KMS-11 (cell line): ENCODE data around the gene RPRD2.

ENCODE experiments used
- H2AFZ ChIP-seq: fragments of 200-600 bp; sonication (generic); 2 replicates; pipeline ENCODE4 v1.6.1; 2016; ENCODE audit warnings: antibody characterized with exemption, mixed run types, low read depth
- H3K27ac ChIP-seq: fragments of 200-600 bp; sonication (generic); 2 replicates; pipeline ENCODE4 v1.6.1; 2016; ENCODE audit warnings: mild to moderate bottlenecking, mixed run types
- H3K27me3 ChIP-seq: fragments of 200-600 bp; sonication (generic); 2 replicates; pipeline ENCODE4 v1.6.1; 2017; ENCODE audit warnings: mild to moderate bottlenecking, low read depth, mixed run types, moderate library complexity; ENCODE audit not compliant: insufficient read depth
- H3K36me3 ChIP-seq: fragments of 200-600 bp; sonication (generic); 2 replicates; pipeline ENCODE4 v1.6.1; 2017; ENCODE audit warnings: mild to moderate bottlenecking, mixed run types; ENCODE audit not compliant: insufficient read depth
- H3K4me1 ChIP-seq: fragments of 200-600 bp; sonication (generic); 2 replicates; pipeline ENCODE4 v1.6.1; 2016; ENCODE audit warnings: mild to moderate bottlenecking, low read depth, mixed run types; ENCODE audit not compliant: poor library complexity, severe bottlenecking
- H3K4me2 ChIP-seq: fragments of 200-600 bp; sonication (generic); 2 replicates; pipeline ENCODE4 v1.7.0; 2016; ENCODE audit warnings: mild to moderate bottlenecking, mixed run types
- H3K4me3 ChIP-seq: fragments of 200-600 bp; sonication (generic); IDR thresholded peaks from 2 replicates; pipeline ENCODE4 v1.6.1; 2017; ENCODE audit warnings: low read depth, low read length, mixed read lengths; ENCODE audit not compliant: insufficient read depth
- H3K79me2 ChIP-seq: fragments of 200-600 bp; sonication (generic); 2 replicates; pipeline ENCODE4 v1.6.1; 2016; ENCODE audit warnings: low read depth, mixed run types; ENCODE audit not compliant: insufficient read depth
- H3K9ac ChIP-seq: fragments of 200-600 bp; sonication (generic); 2 replicates; pipeline ENCODE4 v1.6.1; 2016; ENCODE audit warnings: mild to moderate bottlenecking, mixed run types
- H4K20me1 ChIP-seq: fragments of 200-600 bp; sonication (generic); 2 replicates; pipeline ENCODE4 v1.6.1; 2016; ENCODE audit warnings: mild to moderate bottlenecking, mixed run types; ENCODE audit not compliant: insufficient read depth
- TF ChIP-seq, protein P1 (sequence below): fragments of 200-600 bp; sonication (generic); conservative IDR thresholded peaks from 2 replicates; pipeline ENCODE4 v1.6.1; 2017; ENCODE audit warnings: low read depth, mild to moderate bottlenecking, antibody characterized with exemption, low read length, moderate library complexity, mixed read lengths

The RPRD2 gene

DNA sequence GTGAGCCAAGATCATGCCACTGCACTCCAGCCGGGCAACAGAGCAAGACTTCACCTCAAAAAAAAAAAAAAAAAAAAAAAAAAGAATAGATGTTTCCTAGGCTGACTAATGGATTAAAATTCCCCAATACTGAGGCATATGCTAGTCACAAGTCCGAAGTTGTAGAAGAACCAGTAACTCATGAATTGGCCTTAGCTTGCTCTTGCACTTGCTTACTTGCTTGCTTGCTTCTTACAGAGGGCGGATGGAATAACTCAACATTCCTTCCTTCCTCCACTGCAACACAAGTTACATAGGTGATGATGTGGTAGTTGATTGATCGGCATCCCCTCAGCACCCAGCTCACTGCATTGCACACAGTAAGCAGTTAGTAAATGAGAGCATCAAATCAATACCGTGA lies 120.5 kb downstream of the RPRD2 start:
- TF ChIP-seq, protein P1, sequence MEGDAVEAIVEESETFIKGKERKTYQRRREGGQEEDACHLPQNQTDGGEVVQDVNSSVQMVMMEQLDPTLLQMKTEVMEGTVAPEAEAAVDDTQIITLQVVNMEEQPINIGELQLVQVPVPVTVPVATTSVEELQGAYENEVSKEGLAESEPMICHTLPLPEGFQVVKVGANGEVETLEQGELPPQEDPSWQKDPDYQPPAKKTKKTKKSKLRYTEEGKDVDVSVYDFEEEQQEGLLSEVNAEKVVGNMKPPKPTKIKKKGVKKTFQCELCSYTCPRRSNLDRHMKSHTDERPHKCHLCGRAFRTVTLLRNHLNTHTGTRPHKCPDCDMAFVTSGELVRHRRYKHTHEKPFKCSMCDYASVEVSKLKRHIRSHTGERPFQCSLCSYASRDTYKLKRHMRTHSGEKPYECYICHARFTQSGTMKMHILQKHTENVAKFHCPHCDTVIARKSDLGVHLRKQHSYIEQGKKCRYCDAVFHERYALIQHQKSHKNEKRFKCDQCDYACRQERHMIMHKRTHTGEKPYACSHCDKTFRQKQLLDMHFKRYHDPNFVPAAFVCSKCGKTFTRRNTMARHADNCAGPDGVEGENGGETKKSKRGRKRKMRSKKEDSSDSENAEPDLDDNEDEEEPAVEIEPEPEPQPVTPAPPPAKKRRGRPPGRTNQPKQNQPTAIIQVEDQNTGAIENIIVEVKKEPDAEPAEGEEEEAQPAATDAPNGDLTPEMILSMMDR: no peak
- peaks cover 8% of the 10 kb centered on the region for H3K4me1 ChIP-seq
- H2AFZ ChIP-seq: no peak overlapping the region
- H3K27ac ChIP-seq: no peak overlapping the region
- H4K20me1 ChIP-seq: no peaks in the 10 kb centered on the region
- peaks cover 11% of the 10 kb centered on the region; the same call in 1 of the 2 replicates for H3K79me2 ChIP-seq
- H3K27me3 ChIP-seq: no peaks in the 10 kb centered on the region; the same call in 1 of the 2 replicates
- H3K36me3 ChIP-seq: no peaks in the 10 kb centered on the region
- H3K9ac ChIP-seq: no peak overlapping the region
- H3K4me3 ChIP-seq: no peak overlapping the region
- no peak overlapping the region for H3K4me2 ChIP-seq

DNA sequence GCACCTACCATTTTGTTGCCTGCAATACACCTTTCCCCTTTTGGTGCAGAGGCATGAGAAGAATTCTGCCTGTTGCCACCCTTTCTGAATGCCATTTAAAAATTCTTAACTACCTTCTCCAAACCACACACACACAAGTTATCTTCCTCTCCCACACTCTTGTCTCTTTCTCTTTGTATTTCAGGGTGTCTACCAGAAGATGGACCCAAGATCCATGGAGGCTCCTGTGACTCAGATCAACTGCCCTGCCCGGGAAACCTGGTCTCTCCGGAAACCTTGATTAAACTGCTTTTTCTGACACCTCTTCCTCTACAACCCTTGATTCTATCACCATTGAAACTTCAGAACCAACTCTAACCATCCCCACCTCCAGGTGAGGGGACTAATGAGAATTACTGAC lies 120.9 kb downstream of the RPRD2 start:
- TF ChIP-seq, protein P1: no peak
- peaks cover 8% of the 10 kb centered on the region for H3K4me1 ChIP-seq
- H3K27me3 ChIP-seq: no peaks in the 10 kb centered on the region; the same call in 1 of the 2 replicates
- H3K79me2 ChIP-seq: peaks cover 11% of the 10 kb centered on the region; the same call in 1 of the 2 replicates
- no peak overlapping the region for H2AFZ ChIP-seq
- H3K4me2 ChIP-seq: no peak overlapping the region
- no peak overlapping the region for H3K27ac ChIP-seq
- H3K4me3 ChIP-seq: no peak overlapping the region
- H3K36me3 ChIP-seq: no peaks in the 10 kb centered on the region
- H3K9ac ChIP-seq: no peak overlapping the region
- no peaks in the 10 kb centered on the region for H4K20me1 ChIP-seq

DNA sequence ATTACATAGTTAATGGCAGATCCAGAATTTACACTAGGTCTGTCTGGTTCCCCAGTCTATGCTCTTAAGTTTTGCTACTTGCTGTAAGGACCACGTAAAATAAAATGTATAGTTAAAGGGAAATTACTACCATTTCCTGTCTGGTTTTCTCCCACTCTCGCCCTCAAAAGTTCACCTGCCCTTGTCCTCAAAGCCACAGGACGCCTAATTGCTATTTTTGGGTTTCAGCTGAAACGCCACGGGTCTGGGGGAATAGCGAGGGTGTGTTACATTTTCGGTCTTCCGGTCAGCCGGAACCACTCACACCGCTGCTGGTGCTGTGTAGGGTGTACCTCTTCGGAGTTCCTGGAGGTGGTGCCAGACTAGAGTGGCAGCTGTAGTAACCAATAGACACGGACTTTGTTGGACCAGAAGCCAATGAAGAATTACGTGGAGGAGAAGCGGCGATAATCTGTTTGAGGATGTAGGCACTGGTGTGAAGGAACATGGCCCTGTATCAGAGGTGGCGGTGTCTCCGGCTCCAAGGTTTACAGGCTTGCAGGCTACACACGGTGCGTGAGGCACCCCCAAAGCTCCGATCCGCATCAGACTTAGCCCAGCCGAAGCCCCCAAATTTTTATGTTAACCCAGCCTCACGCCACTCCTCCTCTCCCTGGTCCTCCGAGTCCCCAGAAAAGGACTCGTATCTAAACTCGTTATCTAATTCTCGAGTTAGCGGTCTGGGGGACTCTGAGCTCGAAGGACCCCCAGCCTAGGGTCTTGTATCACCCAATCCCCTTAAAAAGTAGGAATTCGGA lies 123.2 kb downstream of the RPRD2 start, which contains the start of gene TARS2:
TSS of gene TARS2 (plus strand) at position 454 of the 797 bp plus-strand sequence. CDS start at position 486, 32 bp downstream.
- peak within 1 kb of the TSS; percentile 70 for H2AFZ ChIP-seq

DNA sequence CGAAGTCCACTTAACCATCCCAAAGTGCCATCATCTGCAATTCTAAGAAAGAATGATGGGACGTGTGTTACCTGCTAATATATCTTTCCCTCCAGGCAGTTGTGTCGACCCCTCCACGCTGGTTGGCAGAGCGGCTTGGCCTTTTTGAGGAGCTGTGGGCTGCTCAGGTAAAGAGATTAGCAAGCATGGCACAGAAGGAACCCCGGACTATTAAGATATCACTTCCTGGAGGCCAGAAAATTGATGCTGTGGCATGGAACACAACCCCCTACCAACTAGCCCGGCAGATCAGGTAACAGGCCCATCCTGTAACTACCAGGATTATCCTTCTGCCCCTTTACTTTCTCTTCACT lies 123.8 kb downstream of the RPRD2 start:
- H3K36me3 ChIP-seq: peaks cover 5% of the 10 kb centered on the region; the same call in 1 of the 2 replicates
- peaks cover 11% of the 10 kb centered on the region; the same call in 1 of the 2 replicates for H3K79me2 ChIP-seq
- peaks cover 8% of the 10 kb centered on the region for H3K4me1 ChIP-seq
- H3K27ac ChIP-seq: peak overlapping the region; percentile 11; the same call in 1 of the 2 replicates
- no peaks in the 10 kb centered on the region; the same call in 1 of the 2 replicates for H3K27me3 ChIP-seq
- TF ChIP-seq, protein P1: no peak
- H3K4me3 ChIP-seq: peak overlapping the region; percentile 100
- no peaks in the 10 kb centered on the region for H4K20me1 ChIP-seq
- peak overlapping the region; percentile 57 for H3K9ac ChIP-seq
- peak overlapping the region; percentile 70 for H2AFZ ChIP-seq
- H3K4me2 ChIP-seq: peak overlapping the region; percentile 79

More for the DNA sequence above, 123.2 kb downstream of the RPRD2 start, which contains the start of gene TARS2:
- peaks cover 8% of the 10 kb centered on the region for H3K4me1 ChIP-seq
- H3K36me3 ChIP-seq: peaks cover 4% of the 10 kb centered on the region; the same call in 1 of the 2 replicates
- peak within 1 kb of the TSS; percentile 13; the same call in 1 of the 2 replicates for H3K27ac ChIP-seq
- peak within 1 kb of the TSS; percentile 100 for H3K4me3 ChIP-seq
- H4K20me1 ChIP-seq: no peaks in the 10 kb centered on the region
- peak within 1 kb of the TSS; percentile 79 for H3K4me2 ChIP-seq
- peak within 1 kb of the TSS; percentile 57 for H3K9ac ChIP-seq
- TF ChIP-seq, protein P1: peak; percentile 57; the same call in 1 of the 2 replicates
- H3K27me3 ChIP-seq: no peaks in the 10 kb centered on the region; the same call in 1 of the 2 replicates
- peaks cover 11% of the 10 kb centered on the region; the same call in 1 of the 2 replicates for H3K79me2 ChIP-seq
